Trophoblast cell (in vitro differentiated cells and primary cell): ENCODE data around the gene ST6GALNAC4.

Experiments
- DNase-seq, 2 donors: peaks; one replicate each; pipeline ENCODE4 v3.0.0-alpha.2; 2016
- H2AFZ ChIP-seq: 2 replicates; pipeline ENCODE4 v1.6.1; 2013; ENCODE audit warnings: low read length, moderate library complexity, mild to moderate bottlenecking; ENCODE audit not compliant: insufficient read depth, poor library complexity
- H2AK5ac ChIP-seq: 2 replicates; pipeline ENCODE4 v1.6.1; 2013; ENCODE audit warnings: mild to moderate bottlenecking, low read length
- H2BK120ac ChIP-seq: 2 replicates; pipeline ENCODE4 v1.6.1; 2013; ENCODE audit warnings: low read length, mild to moderate bottlenecking, moderate library complexity; ENCODE audit not compliant: insufficient read depth, poor library complexity
- H2BK12ac ChIP-seq: 2 replicates; pipeline ENCODE4 v1.6.1; 2013; ENCODE audit warnings: mild to moderate bottlenecking, low read length, moderate library complexity
- H2BK5ac ChIP-seq: 2 replicates; pipeline ENCODE4 v1.6.1; 2013; ENCODE audit warnings: low read length, low read depth, moderate library complexity, mild to moderate bottlenecking; ENCODE audit not compliant: poor library complexity
- H3K14ac ChIP-seq: 2 replicates; pipeline ENCODE4 v1.6.1; 2013; ENCODE audit warnings: mild to moderate bottlenecking, low read length
- H3K18ac ChIP-seq: 2 replicates; pipeline ENCODE4 v1.6.1; 2013; ENCODE audit warnings: mild to moderate bottlenecking, low read length
- H3K23ac ChIP-seq: 2 replicates; pipeline ENCODE4 v1.6.1; 2013; ENCODE audit warnings: low read length
- H3K27ac ChIP-seq: 2 replicates; pipeline ENCODE4 v1.5.1; 2013; ENCODE audit warnings: low read depth, mild to moderate bottlenecking, inconsistent platforms, low read length, moderate library complexity
- H3K27me3 ChIP-seq: 2 replicates; pipeline ENCODE4 v1.6.1; 2013; ENCODE audit warnings: inconsistent platforms, mild to moderate bottlenecking, low read length, moderate library complexity; ENCODE audit not compliant: insufficient read depth
- H3K36me3 ChIP-seq, 2 experiments: 1 replicate in 1 of 2; 2 replicates in 1 of 2; pipeline ENCODE4 v1.6.1; 2013; ENCODE audit warnings: low read length in 2 of 2, mild to moderate bottlenecking in 2 of 2, moderate library complexity in 1 of 2; ENCODE audit not compliant: insufficient read depth in 2 of 2, control insufficient read depth in 1 of 2
- H3K4ac ChIP-seq: 2 replicates; pipeline ENCODE4 v1.6.1; 2013; ENCODE audit warnings: low read depth, mild to moderate bottlenecking, low read length, moderate library complexity
- H3K4me1 ChIP-seq, 2 experiments: 1 replicate in 1 of 2; 2 replicates in 1 of 2; pipeline ENCODE4 v1.6.1; 2013; ENCODE audit warnings: low read length in 2 of 2, mild to moderate bottlenecking in 2 of 2, moderate library complexity in 1 of 2; ENCODE audit not compliant: insufficient read depth in 2 of 2, control insufficient read depth in 1 of 2
- H3K4me2 ChIP-seq: 2 replicates; pipeline ENCODE4 v1.6.1; 2013; ENCODE audit warnings: inconsistent platforms, mild to moderate bottlenecking, low read length, moderate library complexity
- H3K4me3 ChIP-seq: 2 replicates; pipeline ENCODE4 v1.5.1; 2013; ENCODE audit warnings: mild to moderate bottlenecking, low read depth, low read length, inconsistent platforms
- H3K79me1 ChIP-seq: one replicate; pipeline ENCODE4 v1.6.1; 2013; ENCODE audit warnings: low read length
- H3K79me2 ChIP-seq: 2 replicates; pipeline ENCODE4 v1.6.1; 2013; ENCODE audit warnings: low read length, mild to moderate bottlenecking; ENCODE audit not compliant: control insufficient read depth, insufficient read depth, poor library complexity
- H3K9ac ChIP-seq: 2 replicates; pipeline ENCODE4 v1.6.1; 2013; ENCODE audit warnings: mild to moderate bottlenecking, low read length
- H3K9me3 ChIP-seq: 2 replicates; pipeline ENCODE4 v1.6.1; 2013; ENCODE audit warnings: low read depth, mild to moderate bottlenecking, control low read depth, inconsistent platforms, low read length; ENCODE audit not compliant: insufficient read depth
- H4K12ac ChIP-seq: 2 replicates; pipeline ENCODE4 v1.6.1; 2013; ENCODE audit warnings: low read depth, mild to moderate bottlenecking, low read length, moderate library complexity
- H4K8ac ChIP-seq: 2 replicates; pipeline ENCODE4 v1.6.1; 2013; ENCODE audit warnings: low read depth, mild to moderate bottlenecking, low read length, moderate library complexity
- H4K91ac ChIP-seq: one replicate; pipeline ENCODE4 v1.6.1; 2013; ENCODE audit warnings: low read depth, mild to moderate bottlenecking, low read length, moderate library complexity
- WGBS: extraction: QIAGEN DNeasy Blood & Tissue Kit; methylation state at CpG from one replicate; pipeline ENCODE4 v1.1.7; 2013; ENCODE audit warnings: missing lambda C conversion rate; ENCODE audit not compliant: insufficient read length, insufficient coverage; ENCODE audit errors: extremely low coverage; 5-methylcytosine and 5-hydroxymethylcytosine counted together

The ST6GALNAC4 gene

GRCh38 chr9:127919253-127919815 is 2.5 kb upstream of the ST6GALNAC4 start:
- Histone ChIP-seq H4K8ac (no peak overlapping the region), H3K27me3 (no peaks in the 10 kb centered on the region), H3K14ac (no peak overlapping the region), H3K36me3 (no peaks in the 10 kb centered on the region), H2BK120ac (no peak overlapping the region), H3K18ac (no peak overlapping the region), H2BK12ac (no peak overlapping the region), H2AFZ (no peak overlapping the region), H3K27ac (no peak overlapping the region), H3K79me2 (no peaks in the 10 kb centered on the region), H2AK5ac (no peak overlapping the region), H4K91ac (no peak overlapping the region), H4K12ac (no peak overlapping the region), H3K9me3 (peaks cover 2% of the 10 kb centered on the region), H3K79me1 (peaks cover 5% of the 10 kb centered on the region), H3K9ac (no peak overlapping the region), H3K4me2 (no peak overlapping the region), H3K4me1 (peaks cover 11% of the 10 kb centered on the region in 2 experiments), H3K23ac (no peak overlapping the region), H3K4ac (no peak overlapping the region), H2BK5ac (no peak overlapping the region), H3K4me3 (no peak overlapping the region)
- DNase-seq = peak; percentile 99
- WGBS = no CpG with 5 or more reads among the region's 8 CpGs

GRCh38 chr9:127918183-127919107 is 1.6 kb upstream of the ST6GALNAC4 start:
- H3K4ac ChIP-seq = no peak overlapping the region
- H4K91ac ChIP-seq = peak overlapping the region; percentile 3

DNA sequence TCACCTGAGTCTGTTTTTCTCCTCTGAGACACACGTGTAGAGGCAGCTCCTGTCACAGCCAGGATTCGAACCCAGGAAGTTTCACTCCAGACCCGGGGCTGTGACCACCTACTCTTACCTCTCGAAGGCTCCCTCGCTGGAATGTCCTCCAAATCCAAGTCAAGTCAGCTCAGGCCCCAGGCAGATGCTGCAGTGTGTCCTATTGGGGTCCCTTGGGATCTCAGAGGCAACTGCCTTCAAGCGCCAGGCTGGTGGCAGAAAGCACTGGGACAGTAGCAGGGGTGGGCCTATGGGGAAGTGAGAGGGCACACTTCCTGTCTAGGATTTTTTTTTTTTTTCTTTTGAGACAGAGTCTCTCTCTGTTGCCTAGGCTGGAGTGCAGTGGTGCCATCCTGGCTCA is 762 bp upstream of the ST6GALNAC4 start:
- peak in 1 of 2 donors; percentile 4 for DNase-seq
- Histone ChIP-seq H3K36me3 (no peaks in the 10 kb centered on the region), H3K14ac (no peak overlapping the region), H3K18ac (no peak overlapping the region), H2AFZ (no peak overlapping the region), H3K4me2 (no peak overlapping the region), H2BK5ac (no peak overlapping the region), H3K4ac (no peak overlapping the region), H3K23ac (no peak overlapping the region), H2BK120ac (no peak overlapping the region), H2BK12ac (peak overlapping the region; percentile 15), H3K9ac (no peak overlapping the region), H3K27me3 (no peaks in the 10 kb centered on the region), H4K12ac (no peak overlapping the region), H3K79me1 (peaks cover 5% of the 10 kb centered on the region), H4K8ac (no peak overlapping the region), H2AK5ac (peak overlapping the region; percentile 39), H4K91ac (peak overlapping the region; percentile 20), H3K27ac (no peak overlapping the region), H3K4me1 (peaks cover 11% of the 10 kb centered on the region in 2 experiments), H3K79me2 (no peaks in the 10 kb centered on the region), H3K4me3 (no peak overlapping the region), H3K9me3 (peaks cover 2% of the 10 kb centered on the region)
- no CpG with 5 or more reads among the region's 6 CpGs for WGBS

More at GRCh38 chr9:127918183-127919107, 1.6 kb upstream of the ST6GALNAC4 start:
- Histone ChIP-seq H3K4me3 (no peak overlapping the region), H3K36me3 (no peaks in the 10 kb centered on the region), H3K9me3 (peaks cover 2% of the 10 kb centered on the region), H4K8ac (no peak overlapping the region), H3K27ac (no peak overlapping the region), H3K27me3 (no peaks in the 10 kb centered on the region), H2BK12ac (no peak overlapping the region), H3K18ac (no peak overlapping the region), H2AFZ (no peak overlapping the region), H3K79me1 (peaks cover 5% of the 10 kb centered on the region), H3K14ac (no peak overlapping the region), H3K9ac (no peak overlapping the region), H3K23ac (no peak overlapping the region), H3K79me2 (no peaks in the 10 kb centered on the region), H2AK5ac (peak overlapping the region; percentile 4), H4K12ac (no peak overlapping the region), H3K4me1 (peaks cover 11% of the 10 kb centered on the region in 2 experiments), H2BK120ac (no peak overlapping the region), H2BK5ac (no peak overlapping the region), H3K4me2 (no peak overlapping the region)
- DNase-seq = no peak
- WGBS = no CpG with 5 or more reads among the region's 8 CpGs

- no CpG with 5 or more reads among the region's 27 CpGs for WGBS
These were observed 781 bp downstream of the ST6GALNAC4 start for GRCh38 chr9:127915801-127916719.

More at GRCh38 chr9:127915801-127916719, 781 bp downstream of the ST6GALNAC4 start:
- Histone ChIP-seq H4K8ac (peak overlapping the region; percentile 29), H3K4me1 (peaks cover 11% of the 10 kb centered on the region in 2 experiments), H3K27me3 (no peaks in the 10 kb centered on the region), H2BK120ac (no peak overlapping the region), H3K23ac (no peak overlapping the region), H3K36me3 (no peaks in the 10 kb centered on the region), H2BK5ac (no peak overlapping the region), H2BK12ac (no peak overlapping the region), H4K12ac (no peak overlapping the region), H3K14ac (peak overlapping the region; percentile 26), H2AK5ac (no peak overlapping the region), H3K9ac (no peak overlapping the region), H3K4me3 (peak overlapping the region; percentile 64), H3K4ac (no peak overlapping the region), H3K79me2 (no peaks in the 10 kb centered on the region), H3K9me3 (peaks cover 2% of the 10 kb centered on the region), H2AFZ (no peak overlapping the region), H3K18ac (no peak overlapping the region), H3K79me1 (peaks cover 5% of the 10 kb centered on the region), H4K91ac (no peak overlapping the region), H3K4me2 (peak overlapping the region; percentile 73), H3K27ac (no peak overlapping the region)
- DNase-seq = no peak
